ENCODE data around the gene NKX2-2.

The NKX2-2 gene

DNA sequence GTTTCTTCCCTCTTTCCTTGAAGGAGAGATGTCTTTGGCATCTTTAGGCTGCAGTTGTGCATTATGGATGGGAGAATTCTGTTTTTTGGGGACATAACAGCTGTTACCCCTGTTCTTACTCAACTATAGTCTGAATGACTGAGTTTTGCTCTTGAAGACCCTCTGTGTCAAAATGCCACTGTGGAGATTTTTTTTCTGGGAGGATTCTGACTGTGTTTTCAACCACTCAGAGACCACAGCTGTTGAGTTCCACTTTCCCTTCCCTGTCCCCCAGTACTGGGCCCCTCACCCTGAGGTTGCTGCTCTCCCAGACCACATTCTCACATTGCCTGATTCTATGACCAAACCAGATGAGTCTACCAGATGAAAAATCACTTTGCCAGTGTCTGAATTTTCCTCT, 48.1 kb downstream of the NKX2-2 start:
- H3K4me1 ChIP-seq (ENCODE audit: control insufficient read depth, insufficient read depth, low read length), result no peaks in the 10 kb centered on the region
- H3K27me3 ChIP-seq (replicated peaks; ENCODE audit: control insufficient read depth, insufficient read depth, low read length), result peaks cover 19% of the 10 kb centered on the region
- no peaks in the 10 kb centered on the region for H3K36me3 ChIP-seq (ENCODE audit: control insufficient read depth, insufficient read depth, low read length, severe bottlenecking)
- H3K9me3 ChIP-seq (ENCODE audit: control insufficient read depth, low read length), result peaks cover 12% of the 10 kb centered on the region
- H3K4me3 ChIP-seq (ENCODE audit: low read length), result no peak overlapping the region
- DNase-seq (ENCODE audit: low read depth), result no peak
- no peak overlapping the region for H3K9ac ChIP-seq (ENCODE audit: low read length)

DNA sequence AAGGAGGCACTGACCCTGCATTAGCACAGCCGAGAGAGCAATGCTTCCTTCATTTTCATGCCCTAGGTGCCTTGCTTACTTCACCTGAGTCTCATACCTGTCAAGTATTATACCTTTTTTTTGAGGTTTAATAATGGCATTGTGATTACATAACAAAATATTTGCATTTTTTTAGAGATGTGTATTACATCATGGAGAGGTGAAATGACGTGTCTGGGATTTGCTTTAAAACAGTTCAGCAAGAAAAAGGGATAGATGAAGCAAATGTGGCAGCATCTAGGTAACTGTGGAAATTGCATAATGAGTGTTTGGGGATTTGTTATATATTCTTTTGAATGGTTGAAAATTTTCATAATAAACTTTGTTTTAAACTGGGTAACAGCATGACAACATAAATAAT, 48.9 kb downstream of the NKX2-2 start:
- H3K36me3 ChIP-seq (ENCODE audit: control insufficient read depth, insufficient read depth, low read length, severe bottlenecking), result no peaks in the 10 kb centered on the region
- no peak overlapping the region for H3K4me3 ChIP-seq (ENCODE audit: low read length)

More for the DNA sequence above, 48.9 kb downstream of the NKX2-2 start:
- peaks cover 15% of the 10 kb centered on the region for H3K27me3 ChIP-seq (replicated peaks; ENCODE audit: control insufficient read depth, insufficient read depth, low read length)
- no peak for DNase-seq (ENCODE audit: low read depth)
- H3K9me3 ChIP-seq (ENCODE audit: control insufficient read depth, low read length), result peaks cover 12% of the 10 kb centered on the region
- no peaks in the 10 kb centered on the region for H3K4me1 ChIP-seq (ENCODE audit: control insufficient read depth, insufficient read depth, low read length)
- no peak overlapping the region for H3K9ac ChIP-seq (ENCODE audit: low read length)

Data from adipocyte (in vitro differentiated cells).